OCI-LY3 (cell line): ENCODE data around the gene PSMG1.

Experiments used
- CTCF ChIP-seq: fragments of 200-600, 300-600 bp; sonication (generic); IDR thresholded peaks from 2 replicates; pipeline ENCODE4 v1.5.1; 2014; ENCODE audit warnings: antibody characterized with exemption, low read length, low read depth
- EZH2phosphoT487 ChIP-seq: fragments of 200-600 bp; shearing (Covaris generic); IDR thresholded peaks from 2 replicates; pipeline ENCODE4 v1.6.1; 2018; ENCODE audit warnings: antibody characterized with exemption, mixed run types, low read depth

GRCh38 chr21:39224930-39225329, 41.7 kb upstream of the PSMG1 start:
- TF ChIP-seq CTCF (no peak), EZH2phosphoT487 (no peak)
